Prostate gland (tissue), 2 donors: ENCODE results near the gene ZC3H12C. TPM values are rescaled to one million over a fixed set of nuclear protein-coding genes. Genes with fewer than 3 reads are reported as not detected.

ENCODE experiments used
- DNase-seq: peaks from one replicate; pipeline ENCODE4 v3.0.0-alpha.2; 2019; ENCODE audit warnings: low spot score
- H3K27ac ChIP-seq, 2 donors: fragments of 200-600 bp; sonication (generic); 2 replicates each; pipeline ENCODE4 v1.5.1; 2017 to 2019
- H3K27me3 ChIP-seq: fragments of 200-600 bp; sonication (generic); replicated peaks from 2 replicates; pipeline ENCODE4 v1.5.1; 2019; ENCODE audit not compliant: insufficient read depth
- H3K36me3 ChIP-seq, 2 donors: fragments of 200-600 bp; sonication (generic); 1 replicate in 1 of 2; 2 replicates in 1 of 2; pipeline versions ENCODE4 v1.5.1 to v1.8.1; 2017 to 2019
- H3K4me1 ChIP-seq: fragments of 200-600 bp; sonication (generic); replicated peaks from 2 replicates; pipeline ENCODE4 v1.5.1; 2019
- H3K4me3 ChIP-seq, 2 donors: fragments of 200-600 bp; sonication (generic); 2 replicates each; pipeline ENCODE4 v1.5.1; 2017 to 2019
- H3K9me3 ChIP-seq: fragments of 200-600 bp; sonication (generic); 2 replicates; pipeline ENCODE4 v1.5.1; 2017
- POLR2A ChIP-seq: fragments of 450-650 bp; IDR thresholded peaks from one replicate; pipeline ENCODE4 v1.6.1; 2016; ENCODE audit warnings: antibody characterized with exemption, mild to moderate bottlenecking
- POLR2AphosphoS5 ChIP-seq: sonication (generic); formaldehyde crosslinking; IDR thresholded peaks from one replicate; pipeline ENCODE4 v1.6.1; 2017; ENCODE audit warnings: antibody characterized with exemption
- WGBS: methylation state at CpG from one replicate; pipeline ENCODE4 v1.1.5; 2018; 5-methylcytosine and 5-hydroxymethylcytosine counted together
- intact Hi-C: fragments of 100-400 bp; cut with DNase I; formaldehyde crosslinking; loops from one replicate; pipeline ENCODE4 v1.14.2; 2022
- total RNA-seq, 2 donors: library from RNA; depleted of rRNA; stranded (reverse); fragments of >200 nt; gene quantifications; one replicate each; pipeline ENCODE4 v1.1.0, GENCODE V29; 2016
- TF ChIP-seq, protein P1 (sequence below), 4 experiments: fragments of 200-600 bp in 2 of 4; fragments of 450-650 bp in 2 of 4; sonication (generic) in 2 of 4; IDR thresholded peaks; 1 replicate in 3 of 4; 2 replicates in 1 of 4; pipeline ENCODE4 v1.5.1; 2016 to 2019; ENCODE audit warnings: antibody characterized with exemption in 4 of 4, mild to moderate bottlenecking in 2 of 4, moderate library complexity in 2 of 4

Gene ZC3H12C
- total RNA-seq, 2 donors from 2014 or later: 6.5 to 11.9 TPM

GRCh38 chr11:110168033-110168803 is 75.0 kb downstream of the ZC3H12C start:
- Histone ChIP-seq H3K27ac (no peak overlapping the region), H3K36me3 (no peaks in the 10 kb centered on the region), H3K27me3 (no peaks in the 10 kb centered on the region), H3K9me3 (no peaks in the 10 kb centered on the region), H3K4me1 (no peaks in the 10 kb centered on the region), H3K4me3 (no peak overlapping the region)
- DNase-seq: no peak
- WGBS: 76% methylated on average over 5 of the region's 5 CpGs
- TF ChIP-seq, protein P1, sequence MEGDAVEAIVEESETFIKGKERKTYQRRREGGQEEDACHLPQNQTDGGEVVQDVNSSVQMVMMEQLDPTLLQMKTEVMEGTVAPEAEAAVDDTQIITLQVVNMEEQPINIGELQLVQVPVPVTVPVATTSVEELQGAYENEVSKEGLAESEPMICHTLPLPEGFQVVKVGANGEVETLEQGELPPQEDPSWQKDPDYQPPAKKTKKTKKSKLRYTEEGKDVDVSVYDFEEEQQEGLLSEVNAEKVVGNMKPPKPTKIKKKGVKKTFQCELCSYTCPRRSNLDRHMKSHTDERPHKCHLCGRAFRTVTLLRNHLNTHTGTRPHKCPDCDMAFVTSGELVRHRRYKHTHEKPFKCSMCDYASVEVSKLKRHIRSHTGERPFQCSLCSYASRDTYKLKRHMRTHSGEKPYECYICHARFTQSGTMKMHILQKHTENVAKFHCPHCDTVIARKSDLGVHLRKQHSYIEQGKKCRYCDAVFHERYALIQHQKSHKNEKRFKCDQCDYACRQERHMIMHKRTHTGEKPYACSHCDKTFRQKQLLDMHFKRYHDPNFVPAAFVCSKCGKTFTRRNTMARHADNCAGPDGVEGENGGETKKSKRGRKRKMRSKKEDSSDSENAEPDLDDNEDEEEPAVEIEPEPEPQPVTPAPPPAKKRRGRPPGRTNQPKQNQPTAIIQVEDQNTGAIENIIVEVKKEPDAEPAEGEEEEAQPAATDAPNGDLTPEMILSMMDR (IDR thresholded peaks at IDR 0.05): no peak
- TF ChIP-seq POLR2A (no peak), POLR2AphosphoS5 (no peak)
- intact Hi-C loops: no loop called here

GRCh38 chr11:110169738-110170137 is 76.5 kb downstream of the ZC3H12C start:
- no peaks in the 10 kb centered on the region for H3K27me3 ChIP-seq
- intact Hi-C loops: no loop called here
- H3K9me3 ChIP-seq: no peaks in the 10 kb centered on the region
- whole genome bisulfite sequencing: 56% methylated on average over 2 of the region's 2 CpGs
- H3K27ac ChIP-seq: no peak overlapping the region
- no peaks in the 10 kb centered on the region for H3K36me3 ChIP-seq
- TF ChIP-seq POLR2AphosphoS5 (no peak), POLR2A (no peak)
- TF ChIP-seq, protein P1 (IDR thresholded peaks at IDR 0.05): no peak
- no peak overlapping the region for H3K4me3 ChIP-seq
- no peaks in the 10 kb centered on the region for H3K4me1 ChIP-seq
- DNase-seq: no peak

DNA sequence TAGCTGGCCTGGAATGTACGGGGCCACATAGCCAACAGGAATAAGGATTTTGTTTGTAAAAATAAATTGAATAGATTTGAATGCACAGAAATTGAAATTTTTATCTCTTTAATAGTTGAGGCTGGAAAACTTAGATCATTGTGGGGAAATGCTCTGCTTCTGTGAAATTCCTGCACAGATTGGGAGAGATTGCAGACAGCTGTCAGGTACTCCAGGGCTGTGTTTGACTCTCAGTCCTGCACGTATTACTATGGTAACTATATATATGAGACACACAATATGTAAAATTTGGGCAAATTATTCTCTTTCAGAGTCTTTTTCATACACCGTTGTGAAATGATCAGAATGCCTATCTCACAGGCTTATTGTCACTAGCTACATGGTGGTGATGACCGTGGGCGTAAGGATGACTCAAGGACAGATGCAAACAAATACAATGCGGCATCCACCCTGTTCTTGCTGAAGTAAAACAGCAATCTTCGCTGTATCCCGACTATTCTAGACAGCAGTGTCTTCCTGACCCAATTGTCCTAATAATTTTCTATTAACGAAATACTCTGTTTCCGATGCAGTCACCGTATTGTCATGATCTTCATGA is 79.4 kb downstream of the ZC3H12C start:
- no peaks in the 10 kb centered on the region for H3K27me3 ChIP-seq
- intact Hi-C loops: no loop called here
- no peak for DNase-seq
- no peak overlapping the region for H3K4me3 ChIP-seq
- no peaks in the 10 kb centered on the region for H3K4me1 ChIP-seq
- TF ChIP-seq POLR2A (no peak), POLR2AphosphoS5 (no peak)
- TF ChIP-seq, protein P1 (IDR thresholded peaks at IDR 0.05): no peak
- no peaks in the 10 kb centered on the region for H3K9me3 ChIP-seq
- 85% methylated on average over 11 of the region's 11 CpGs for WGBS
- no peak overlapping the region for H3K27ac ChIP-seq
- no peaks in the 10 kb centered on the region for H3K36me3 ChIP-seq

DNA sequence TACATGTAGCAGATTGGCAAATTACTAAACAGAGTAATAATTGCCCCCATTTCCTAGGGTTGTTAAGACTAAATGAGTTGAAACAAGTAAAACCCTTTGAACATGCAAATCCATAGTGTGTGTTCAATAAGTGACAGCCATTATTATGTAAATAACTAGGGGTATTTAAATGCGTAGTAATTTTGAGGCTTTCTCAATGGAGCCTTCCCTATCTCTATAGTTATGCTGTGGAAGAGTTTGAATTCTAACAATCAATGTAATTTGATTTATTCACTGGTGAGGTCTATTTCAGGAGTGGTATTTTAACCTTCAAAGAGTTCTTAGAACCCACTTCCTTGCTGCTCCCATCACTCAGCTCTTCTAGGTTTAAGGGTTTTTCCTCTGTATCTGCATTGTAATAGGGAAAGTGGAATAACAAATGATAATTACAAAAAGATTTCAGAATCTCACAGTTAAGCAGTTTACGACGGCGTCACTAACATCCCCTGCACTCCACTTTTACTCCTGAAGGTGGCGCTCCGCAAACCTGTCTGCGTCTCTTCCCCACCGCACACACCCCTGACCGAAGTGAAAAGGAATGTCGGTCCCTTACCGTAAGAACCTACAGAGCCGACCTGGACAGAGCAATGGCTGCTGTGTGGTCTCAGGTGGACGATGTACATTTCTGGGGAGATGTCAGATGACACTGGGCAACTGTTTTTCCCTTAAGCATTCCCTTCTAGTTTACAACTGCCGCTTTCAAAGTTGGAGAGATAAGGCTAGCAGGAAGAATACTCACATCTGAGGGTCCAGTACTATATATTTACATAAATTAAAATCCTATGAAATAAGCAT is 80.8 kb downstream of the ZC3H12C start:
- no peak overlapping the region for H3K4me3 ChIP-seq
- intact Hi-C loops: no loop called here
- 28% methylated on average over 14 of the region's 14 CpGs for WGBS
- H3K27me3 ChIP-seq: no peaks in the 10 kb centered on the region
- no peak for DNase-seq
- no peaks in the 10 kb centered on the region for H3K36me3 ChIP-seq
- no peaks in the 10 kb centered on the region for H3K4me1 ChIP-seq
- no peak overlapping the region for H3K27ac ChIP-seq
- no peaks in the 10 kb centered on the region for H3K9me3 ChIP-seq
- no peak for TF ChIP-seq POLR2A
- TF ChIP-seq, protein P1 (IDR thresholded peaks at IDR 0.05): peak in 2 of 4 experiments; percentile 36 to 45
